Stimulated activated CD4-positive, alpha-beta T cell treated with anti-CD3 and anti-CD28 coated beads, Interleukin-4, amount 100 ng/mL, for 48 hours (primary cell): ENCODE measurements around the gene WDR64.

Experiments used
- DNase-seq, 2 donors: peaks; one replicate each; pipeline ENCODE4 v3.0.0-alpha.2; 2020; ENCODE audit warnings: low read depth in 2 of 2

Gene WDR64

DNA sequence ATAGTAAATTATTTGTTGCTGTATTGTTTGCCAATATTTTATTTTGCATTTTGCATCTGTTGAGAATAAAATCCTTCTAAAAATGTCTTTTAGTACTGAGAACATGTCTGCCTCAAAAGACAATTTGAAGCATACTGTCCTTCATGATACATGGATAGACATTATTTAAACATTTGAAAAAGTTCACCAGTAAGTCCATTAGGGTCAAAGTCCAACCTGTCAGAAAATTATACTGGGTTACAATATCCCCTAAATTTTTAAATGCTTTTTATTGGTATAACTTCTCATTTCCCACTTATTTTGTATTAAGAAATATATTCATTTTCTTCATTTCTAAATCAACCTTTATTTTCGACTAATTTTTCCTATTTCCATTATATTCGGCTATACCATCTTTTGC lies 21.2 kb upstream of the WDR64 start:
- no peak for DNase-seq

DNA sequence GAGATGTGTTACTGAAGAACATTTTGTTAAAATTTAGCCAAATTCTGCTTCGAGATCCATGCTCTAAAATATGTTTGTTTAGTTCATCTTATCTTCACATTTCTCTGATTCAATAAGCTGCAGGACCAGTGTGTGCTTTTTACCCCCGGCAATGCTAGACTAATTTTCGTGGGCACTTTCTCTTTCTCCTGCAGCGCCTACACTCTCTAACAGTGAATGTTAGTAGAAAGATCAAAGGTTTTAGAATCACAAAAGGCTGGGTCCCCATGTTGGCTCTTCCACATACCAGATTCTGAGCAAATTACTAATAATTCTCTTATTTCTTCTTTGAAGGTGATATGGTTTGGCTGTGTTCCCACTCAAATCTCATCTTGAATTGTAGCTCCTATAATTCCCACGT lies 20.4 kb upstream of the WDR64 start:
- DNase-seq, result no peak

- DNase-seq, result no peak
These were observed 19.1 kb upstream of the WDR64 start for GRCh38 chr1:241632987-241633386.

GRCh38 chr1:241635556-241636152 lies 16.4 kb upstream of the WDR64 start:
- DNase-seq, result no peak

DNA sequence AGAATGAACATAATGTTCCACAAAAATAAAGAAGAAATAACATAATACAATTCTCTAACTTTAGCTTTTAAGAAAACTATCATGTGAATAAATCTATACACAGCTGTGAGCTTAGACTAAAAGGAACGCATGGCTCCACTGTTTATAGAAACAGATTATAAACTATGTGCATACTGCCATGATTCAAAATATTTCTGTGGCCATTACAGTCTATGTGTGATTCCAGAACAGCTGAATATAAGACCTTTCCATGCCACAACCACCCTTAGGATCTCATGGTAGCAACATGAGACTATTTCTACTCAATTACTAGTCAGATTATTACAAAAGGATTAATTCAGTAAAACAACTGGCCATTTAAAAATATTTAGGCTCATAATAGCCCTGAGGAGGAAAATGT lies 15.8 kb upstream of the WDR64 start:
- DNase-seq, result no peak

- DNase-seq, result no peak
These were observed 15.0 kb upstream of the WDR64 start for GRCh38 chr1:241637046-241637590.

DNA sequence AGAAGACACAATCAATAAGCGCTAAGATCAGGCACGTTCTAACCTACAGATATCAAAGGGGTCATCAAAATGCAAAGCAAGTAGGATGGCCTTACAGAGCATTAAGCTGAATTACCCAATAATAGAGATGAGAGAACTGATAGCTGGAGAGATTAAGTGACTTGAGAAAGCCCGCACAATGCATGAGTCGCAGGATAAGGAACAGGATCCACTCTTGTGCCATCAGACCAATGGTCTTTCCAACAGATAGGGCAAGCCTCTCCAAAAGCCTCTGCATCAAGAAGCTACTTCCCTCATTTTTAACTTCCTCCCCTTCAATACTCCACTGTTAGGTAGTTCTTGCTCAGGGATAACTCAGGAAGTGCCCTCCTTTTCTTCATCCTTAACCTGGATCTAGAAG lies 14.5 kb upstream of the WDR64 start:
- DNase-seq, result no peak

DNA sequence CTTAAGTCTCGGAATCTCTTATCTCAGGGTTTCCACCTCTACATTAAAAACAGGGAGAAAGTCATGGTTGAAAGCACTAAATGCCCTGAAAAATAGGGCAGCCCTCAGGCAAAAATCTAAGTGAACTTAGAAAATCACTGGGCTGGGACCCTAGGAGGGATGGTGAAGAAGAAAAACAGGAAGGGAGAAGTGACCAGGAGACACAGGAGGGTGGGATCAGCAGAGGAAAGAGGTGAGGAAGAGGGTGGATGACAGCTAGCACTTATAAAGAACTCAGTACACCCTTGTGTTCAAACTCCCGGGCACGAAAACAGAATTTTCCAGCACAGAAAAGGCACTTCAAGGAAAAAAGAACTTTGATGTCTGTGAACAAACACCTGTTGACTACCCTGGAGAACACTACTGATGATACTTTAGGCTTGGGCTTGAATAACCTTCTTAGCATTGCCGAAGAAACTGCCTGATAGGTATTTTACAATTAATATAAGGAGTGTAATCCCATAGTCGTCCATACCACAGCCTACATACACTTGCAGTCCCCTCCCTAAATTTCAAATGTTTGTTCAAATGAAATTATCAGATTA lies 13.9 kb upstream of the WDR64 start:
- DNase-seq, result no peak

DNA sequence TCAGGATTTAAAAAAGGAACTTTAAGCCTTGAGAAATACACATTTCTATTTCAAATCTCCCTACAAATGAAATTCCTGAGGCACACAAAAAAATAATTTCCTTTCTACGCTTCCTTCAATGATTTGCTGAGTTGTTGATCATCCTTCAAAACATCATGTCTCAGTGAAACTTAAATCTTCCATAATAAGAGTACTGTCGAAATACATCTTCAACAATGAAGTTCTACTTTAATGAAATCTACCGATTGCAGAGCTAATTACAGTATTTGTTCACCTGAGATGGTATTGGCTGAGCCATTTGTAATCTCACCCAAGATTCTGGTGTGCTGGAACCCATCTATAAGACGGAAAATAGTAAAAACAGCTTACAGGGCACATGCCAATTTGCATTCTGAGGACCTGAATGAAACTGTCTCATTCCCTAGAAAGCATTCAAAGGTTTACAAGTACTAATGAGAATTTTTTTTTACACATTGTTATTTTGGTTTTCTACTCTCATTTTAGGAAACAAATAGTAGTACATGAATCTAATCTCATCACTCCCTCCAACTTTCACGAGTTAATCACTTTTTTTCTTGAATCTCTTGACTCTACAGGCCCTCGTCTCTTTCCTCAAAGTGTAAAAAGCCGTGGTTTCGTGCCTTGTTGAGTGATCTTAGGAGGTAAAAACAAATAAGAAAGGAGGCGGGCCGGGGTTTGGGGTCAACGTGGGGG lies 13.0 kb upstream of the WDR64 start:
- no peak for DNase-seq

- peak; percentile 6 to 30 for DNase-seq
These were observed 12.4 kb upstream of the WDR64 start for GRCh38 chr1:241639623-241640148.

DNA sequence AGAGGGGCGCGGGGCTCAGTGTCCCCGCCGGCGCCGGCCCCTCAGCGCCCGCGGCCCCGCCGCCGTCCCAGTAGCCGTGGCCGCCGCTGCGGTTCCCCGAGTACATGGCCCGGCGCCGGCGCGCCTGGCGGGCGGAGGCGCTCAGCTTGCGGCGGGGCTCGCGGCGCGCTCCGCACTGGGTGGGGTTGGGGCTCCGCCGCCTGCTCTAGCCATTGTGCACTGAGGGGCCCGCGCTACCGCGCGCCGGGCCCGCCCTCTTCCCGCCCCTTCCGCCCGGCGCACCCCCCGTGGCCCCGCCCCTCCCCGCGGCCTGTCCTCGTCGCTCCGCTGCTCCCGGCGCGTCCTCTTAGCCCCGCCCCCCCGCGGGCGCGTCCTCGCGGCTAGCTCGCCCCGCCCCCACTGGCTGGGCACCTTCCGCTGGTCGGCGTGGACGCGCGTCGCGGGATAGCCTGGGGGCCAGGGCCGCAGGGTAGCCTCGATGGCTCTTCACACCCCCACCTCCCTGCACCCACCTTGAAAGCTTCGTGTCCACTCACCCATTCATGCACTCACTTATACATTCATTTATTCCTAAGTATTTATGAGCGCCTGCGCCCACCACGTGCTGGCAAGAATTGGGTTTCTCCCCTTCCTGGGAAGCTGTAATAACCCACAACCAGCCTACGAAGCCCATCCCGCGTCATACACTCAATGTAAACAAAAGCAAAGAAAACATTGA lies 11.8 kb upstream of the WDR64 start, which contains the start of the genes CHML and OPN3:
Gene CHML (minus strand): TSS at position 221 of the 718 bp plus-strand sequence. CDS start 4,603 bp downstream, outside the sequence.
Gene OPN3 (minus strand): TSS at position 221 of the 718 bp plus-strand sequence. CDS start 115 bp downstream, at position 106.
- DNase-seq, result peak; percentile 90 to 94

DNA sequence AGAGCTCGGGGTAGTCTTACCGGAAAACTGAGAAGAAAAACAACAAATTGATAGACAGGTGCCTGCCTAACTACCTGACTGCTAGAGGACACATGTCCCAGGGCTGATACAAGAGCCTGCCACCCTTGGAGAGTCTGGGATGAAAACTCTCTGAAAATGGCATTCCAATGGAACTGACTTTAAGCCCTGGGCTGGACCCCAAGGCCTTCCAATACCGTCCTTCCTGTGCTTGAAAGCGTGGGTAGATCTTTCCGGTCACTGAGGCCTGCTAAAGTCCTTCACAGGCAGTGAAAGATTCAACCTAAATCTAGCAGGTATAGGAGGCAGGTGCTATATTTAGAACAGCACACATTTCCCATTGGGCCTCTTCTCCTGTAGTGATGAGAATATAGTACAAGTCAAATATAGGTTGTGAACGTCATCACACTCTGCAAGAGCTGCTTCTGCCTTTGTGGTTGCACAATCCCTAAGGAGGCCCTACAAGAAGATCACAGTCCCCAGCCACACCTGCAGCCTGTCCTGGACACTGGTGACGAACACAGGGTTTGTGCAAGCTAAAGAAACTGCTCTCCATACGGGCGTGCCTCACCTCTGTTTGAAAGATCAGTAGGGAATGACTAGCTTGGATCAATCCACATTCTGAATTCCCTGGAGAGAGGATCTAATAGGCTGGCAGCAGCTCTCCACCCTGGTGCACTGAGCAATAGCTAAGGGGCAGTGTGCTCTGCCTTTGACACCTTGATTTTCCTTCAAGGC lies 11.0 kb upstream of the WDR64 start:
- no peak for DNase-seq

DNA sequence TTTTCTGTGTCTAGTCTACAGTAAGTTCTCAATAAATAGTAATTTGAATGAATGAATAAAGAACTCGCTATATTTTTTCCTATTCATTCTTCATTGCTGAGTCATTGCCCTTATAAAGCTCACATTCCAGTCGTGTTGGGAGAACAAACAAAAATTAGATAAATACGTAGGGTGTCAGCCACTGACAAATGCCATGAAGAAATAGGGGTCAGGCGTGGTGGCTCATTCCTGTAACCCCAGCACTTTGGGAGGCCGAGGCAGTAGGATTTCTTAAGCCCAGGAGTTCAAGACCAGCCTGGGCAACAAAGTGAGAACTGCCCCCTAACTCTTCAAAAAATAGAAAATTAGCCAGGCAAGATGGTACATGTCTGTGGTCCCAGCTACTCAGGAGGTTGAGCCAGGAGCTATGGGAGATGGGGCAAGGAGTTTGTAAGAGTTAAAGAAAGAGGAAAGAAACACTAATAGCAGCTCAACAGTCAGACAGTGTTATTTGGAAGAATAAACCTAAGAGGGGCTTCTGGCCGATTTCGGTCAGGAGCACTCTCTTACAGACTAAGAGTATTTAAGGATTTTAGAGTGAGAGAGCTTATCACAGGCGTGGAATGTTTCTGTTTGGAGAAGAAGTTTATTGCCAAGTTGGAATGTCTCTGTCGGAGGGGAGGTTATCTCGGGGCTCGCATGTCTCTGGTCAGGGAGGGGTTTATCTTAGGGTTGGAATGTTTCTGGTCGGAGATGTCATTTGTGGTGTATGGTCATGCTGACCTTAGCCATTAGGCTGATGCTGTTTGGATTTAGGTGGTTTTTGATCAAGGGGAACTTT lies 10.1 kb upstream of the WDR64 start:
- DNase-seq, result no peak

DNA sequence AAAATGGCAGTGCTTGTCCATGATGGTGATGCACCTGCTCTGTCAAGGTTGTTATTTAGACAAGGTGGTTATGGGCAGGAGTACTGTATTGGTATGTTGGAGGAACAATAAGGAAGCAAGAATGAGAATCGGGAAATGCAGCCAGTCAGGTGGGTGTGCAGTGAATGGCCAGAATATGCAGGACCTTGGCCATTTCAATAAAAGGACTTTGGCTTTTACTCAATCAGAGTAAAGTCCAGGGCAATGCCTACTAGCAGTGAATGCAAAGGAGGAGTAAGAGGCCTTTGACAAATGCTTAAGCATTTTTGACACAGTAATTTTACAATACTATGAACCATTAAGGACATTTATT lies 9.5 kb upstream of the WDR64 start:
- no peak for DNase-seq

DNA sequence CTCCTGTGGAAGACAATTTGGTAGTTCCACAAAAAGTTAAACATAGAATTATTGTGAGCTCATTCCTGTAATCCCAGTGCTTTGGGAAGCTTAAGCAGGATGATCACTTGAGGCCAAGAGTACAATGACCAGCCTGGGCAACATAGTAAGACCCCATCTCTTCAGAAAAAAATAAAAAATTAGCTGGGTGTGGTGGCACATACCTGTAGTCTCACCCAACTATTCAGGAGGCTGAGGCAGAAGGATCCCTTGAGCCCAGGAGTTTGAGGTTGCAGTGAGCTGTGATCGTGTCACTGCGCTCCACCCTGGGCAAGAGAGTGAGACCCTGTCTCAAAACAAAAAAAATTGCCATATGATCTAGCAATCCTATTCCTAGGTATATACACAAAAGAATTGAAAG lies 7.8 kb upstream of the WDR64 start:
- no peak for DNase-seq

GRCh38 chr1:241645199-241645598 lies 6.9 kb upstream of the WDR64 start:
- DNase-seq, result no peak

DNA sequence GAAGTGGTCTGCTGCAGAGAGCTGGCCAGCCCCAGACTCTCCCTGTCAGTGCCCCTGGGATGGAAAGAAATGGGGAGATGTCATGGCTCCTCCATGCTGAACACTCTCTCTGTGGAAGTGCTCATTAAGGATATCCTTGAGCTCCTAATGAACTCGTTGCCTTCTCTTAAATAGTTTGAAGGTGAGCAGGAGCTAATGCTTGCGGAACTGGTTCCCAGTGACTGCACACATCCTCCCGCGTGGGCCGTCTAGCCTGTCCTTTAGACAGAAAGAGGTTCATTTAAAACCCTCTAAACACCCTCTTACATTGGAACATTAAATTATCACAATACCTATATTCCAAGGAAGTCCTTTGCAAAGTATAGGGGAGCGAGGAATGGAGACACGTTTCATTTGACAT lies 5.9 kb upstream of the WDR64 start:
- DNase-seq, result no peak

DNA sequence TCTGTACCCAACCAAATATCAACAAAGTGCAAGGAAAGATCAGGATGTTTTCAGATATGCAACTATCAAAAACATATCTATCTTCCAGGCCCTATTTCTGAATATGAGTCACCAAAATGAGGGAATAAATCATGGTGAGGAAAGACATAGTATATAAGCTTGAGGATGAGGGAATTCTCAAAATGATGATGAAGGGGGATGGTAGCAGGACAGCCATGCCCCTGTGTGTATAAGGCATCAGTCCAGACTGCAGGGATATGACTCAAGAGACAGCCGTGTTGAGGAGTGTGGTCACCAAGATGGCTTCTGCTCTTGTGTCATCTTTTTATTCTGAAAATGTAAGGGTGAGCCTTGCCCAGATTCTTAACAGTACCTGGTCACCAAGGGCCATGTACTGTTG lies 4.4 kb upstream of the WDR64 start:
- no peak for DNase-seq

- no peak for DNase-seq
These were observed 3.9 kb upstream of the WDR64 start for GRCh38 chr1:241648159-241648558.

DNA sequence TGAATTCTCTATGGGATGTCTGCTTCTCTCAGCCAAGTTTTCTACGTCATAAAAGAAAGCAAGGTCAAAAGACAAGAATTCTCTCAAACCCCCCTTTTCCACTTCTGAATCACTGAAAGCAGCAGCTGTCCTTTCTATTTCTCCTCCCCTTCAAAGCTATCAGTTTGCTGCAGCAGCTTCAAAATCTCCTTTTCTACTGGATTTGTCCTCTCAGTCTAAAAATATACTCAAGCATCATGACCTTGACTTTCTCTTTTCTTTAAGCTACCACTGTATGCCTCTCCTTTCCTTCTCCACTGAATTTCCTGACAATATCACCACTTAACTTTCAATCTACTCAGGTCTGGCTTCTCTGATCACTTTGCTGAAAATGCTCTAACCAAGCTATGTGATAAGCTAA lies 1.9 kb downstream of the WDR64 start:
- no peak for DNase-seq
